Activated CD4-positive, alpha-beta T cell treated with anti-CD3 and anti-CD28 coated beads, Interleukin-2, amount 50 U/mL, for 48 hours (primary cell): ENCODE measurements around the gene DNAJC1.

Experiments
- DNase-seq, 2 experiments: peaks; one replicate each; pipeline ENCODE4 v3.0.0-alpha.2; 2020

DNAJC1 gene

GRCh38 chr10:22005763-22006162 is 2.2 kb upstream of the DNAJC1 start:
- no peak for DNase-seq

GRCh38 chr10:22003964-22004281 is 393 bp upstream of the DNAJC1 start:
- no peak for DNase-seq

GRCh38 chr10:22002591-22003176 is 846 bp downstream of the DNAJC1 start:
- no peak for DNase-seq

GRCh38 chr10:21995557-21995956 is 8.0 kb downstream of the DNAJC1 start:
- no peak for DNase-seq

GRCh38 chr10:21993360-21994001 is 10.0 kb downstream of the DNAJC1 start:
- no peak for DNase-seq

GRCh38 chr10:21991785-21992184 is 11.7 kb downstream of the DNAJC1 start:
- DNase-seq: no peak

GRCh38 chr10:21990449-21990848 is 13.1 kb downstream of the DNAJC1 start:
- no peak for DNase-seq

- peak; percentile 15 to 20 for DNase-seq
These were observed 13.9 kb downstream of the DNAJC1 start for GRCh38 chr10:21989453-21990154.

GRCh38 chr10:21985541-21985940 is 18.0 kb downstream of the DNAJC1 start:
- DNase-seq: no peak

GRCh38 chr10:21981118-21981517 is 22.4 kb downstream of the DNAJC1 start:
- DNase-seq: no peak

- no peak for DNase-seq
These were observed 22.8 kb downstream of the DNAJC1 start for GRCh38 chr10:21980691-21981090.

- no peak for DNase-seq
These were observed 25.2 kb downstream of the DNAJC1 start for GRCh38 chr10:21978191-21978862.

GRCh38 chr10:21976739-21977138 is 26.8 kb downstream of the DNAJC1 start:
- DNase-seq: no peak

GRCh38 chr10:21976280-21976679 is 27.2 kb downstream of the DNAJC1 start:
- DNase-seq: no peak

GRCh38 chr10:21975378-21975990 is 28.0 kb downstream of the DNAJC1 start:
- no peak for DNase-seq

GRCh38 chr10:21972584-21972983 is 30.9 kb downstream of the DNAJC1 start:
- no peak for DNase-seq

GRCh38 chr10:21969326-21970287 is 33.9 kb downstream of the DNAJC1 start:
- DNase-seq: no peak

- no peak for DNase-seq
These were observed 38.4 kb downstream of the DNAJC1 start for GRCh38 chr10:21964983-21965665.

- no peak for DNase-seq
These were observed 41.2 kb downstream of the DNAJC1 start for GRCh38 chr10:21962358-21962757.

GRCh38 chr10:21961847-21962246 is 41.7 kb downstream of the DNAJC1 start:
- DNase-seq: no peak

- DNase-seq: no peak
These were observed 43.5 kb downstream of the DNAJC1 start for GRCh38 chr10:21959998-21960397.

- no peak for DNase-seq
These were observed 48.8 kb downstream of the DNAJC1 start for GRCh38 chr10:21954690-21955089.
